ENCODE data around the gene CORO2A. TPM values are rescaled to one million over a fixed set of nuclear protein-coding genes. Genes with fewer than 3 reads are reported as not detected.

The CORO2A gene
- total and polyA plus RNA-seq, 9 donors: 0.13 to 3.7 (median 1.2) TPM

DNA sequence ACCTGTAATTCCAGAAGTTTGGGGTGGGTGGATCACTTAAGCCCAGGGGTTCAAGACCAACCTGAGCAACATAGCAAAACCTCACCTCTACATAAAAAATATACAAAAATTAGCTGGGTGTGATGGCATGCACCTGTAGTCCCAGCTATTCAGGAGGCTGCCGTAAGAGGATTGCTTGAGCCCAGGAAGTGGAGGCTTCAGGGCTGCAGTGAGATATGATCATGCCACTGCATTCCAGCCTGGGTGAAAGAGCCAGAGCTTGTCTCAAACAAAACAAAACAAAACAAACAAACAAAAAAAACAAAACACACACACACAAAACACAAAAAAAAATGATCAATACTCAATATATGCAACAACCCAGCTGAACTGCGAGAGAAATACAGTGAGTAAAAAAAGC is 44.0 kb downstream of the CORO2A start:
- no peaks in the 10 kb centered on the region for H3K27me3 ChIP-seq
- WGBS, 3 donors: 63 to 83% (median 82%) methylated on average over 2 of the region's 2 CpGs
- no peak overlapping the region for H3K4me3 ChIP-seq
- H3K9me3 ChIP-seq: no peaks in the 10 kb centered on the region
- intact Hi-C loops (cut with DNase I): no loop called here
- H3K4me1 ChIP-seq (ENCODE audit: insufficient read depth): no peaks in the 10 kb centered on the region
- TF ChIP-seq EP300 (IDR thresholded peaks at IDR 0.05) (no peak), CTCF (IDR thresholded peaks at IDR 0.05) (no peak), POLR2A (IDR thresholded peaks at IDR 0.05) (no peak)
- DNase-seq: no peak
- no peak overlapping the region for H3K27ac ChIP-seq
- no peaks in the 10 kb centered on the region for H3K36me3 ChIP-seq

GRCh38 chr9:98147582-98147981 is 44.9 kb downstream of the CORO2A start:
- Histone ChIP-seq H3K36me3 (no peaks in the 10 kb centered on the region), H3K4me1 (ENCODE audit: insufficient read depth) (no peaks in the 10 kb centered on the region), H3K9me3 (no peaks in the 10 kb centered on the region), H3K4me3 (no peak overlapping the region), H3K27me3 (no peaks in the 10 kb centered on the region), H3K27ac (no peak overlapping the region)
- intact Hi-C loops (cut with DNase I): no loop called here
- DNase-seq: no peak
- 77 to 91% (median 88%) methylated on average over 2 of the region's 2 CpGs for WGBS, 3 donors
- TF ChIP-seq CTCF (IDR thresholded peaks at IDR 0.05) (no peak), EP300 (IDR thresholded peaks at IDR 0.05) (no peak), POLR2A (IDR thresholded peaks at IDR 0.05) (no peak)

DNA sequence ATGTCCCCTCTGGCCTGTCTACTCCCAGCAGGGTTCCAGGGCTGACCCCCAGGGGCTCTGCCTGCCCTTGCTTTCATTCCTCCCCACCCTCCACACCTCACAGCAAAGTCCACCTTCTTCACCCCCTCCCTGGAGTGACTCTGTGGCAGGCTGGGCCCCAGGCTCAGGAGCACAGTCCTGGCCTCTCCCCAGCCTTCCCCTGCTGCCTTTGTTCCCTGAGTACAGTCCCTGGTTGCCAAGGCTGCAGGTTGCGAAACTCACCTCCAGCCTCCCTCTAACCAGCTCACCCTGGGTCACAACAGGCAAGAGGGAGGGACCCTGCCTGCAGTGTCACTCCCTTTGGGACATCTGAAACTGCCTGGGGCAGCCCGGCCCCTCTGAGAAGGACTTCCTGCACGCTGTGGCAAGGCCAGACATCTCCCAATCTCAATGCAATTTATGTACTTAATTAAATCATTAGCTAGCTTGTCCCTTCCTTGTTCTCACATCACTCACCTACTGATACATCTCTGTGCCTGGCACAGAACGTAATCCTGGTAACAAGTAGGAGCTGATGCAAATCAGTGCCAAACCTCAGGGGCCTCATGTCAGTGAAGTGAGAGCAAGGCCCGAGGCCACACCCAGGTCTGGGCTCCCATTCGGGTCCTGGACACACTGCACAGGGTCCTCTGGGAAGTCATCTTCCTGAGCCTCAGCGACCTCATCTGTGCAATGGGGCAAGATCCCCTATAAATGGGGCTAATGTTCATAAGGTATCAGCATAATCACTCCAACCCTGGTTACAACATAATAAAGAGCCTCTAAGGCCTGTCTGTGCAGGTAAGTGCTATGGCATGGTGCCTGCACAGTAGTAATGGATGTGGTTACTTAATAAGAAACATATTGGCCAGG is 46.1 kb downstream of the CORO2A start:
- DNase-seq: no peak
- no peak overlapping the region for H3K4me3 ChIP-seq
- H3K9me3 ChIP-seq: no peaks in the 10 kb centered on the region
- 77 to 82% (median 80%) methylated on average over 7 of the region's 7 CpGs for WGBS, 3 donors
- no peaks in the 10 kb centered on the region for H3K27me3 ChIP-seq
- H3K36me3 ChIP-seq: no peaks in the 10 kb centered on the region
- intact Hi-C loops (cut with DNase I): no loop called here
- TF ChIP-seq CTCF (IDR thresholded peaks at IDR 0.05) (no peak), EP300 (IDR thresholded peaks at IDR 0.05) (no peak)
- H3K27ac ChIP-seq: no peak overlapping the region
- no peaks in the 10 kb centered on the region for H3K4me1 ChIP-seq (ENCODE audit: insufficient read depth)

DNA sequence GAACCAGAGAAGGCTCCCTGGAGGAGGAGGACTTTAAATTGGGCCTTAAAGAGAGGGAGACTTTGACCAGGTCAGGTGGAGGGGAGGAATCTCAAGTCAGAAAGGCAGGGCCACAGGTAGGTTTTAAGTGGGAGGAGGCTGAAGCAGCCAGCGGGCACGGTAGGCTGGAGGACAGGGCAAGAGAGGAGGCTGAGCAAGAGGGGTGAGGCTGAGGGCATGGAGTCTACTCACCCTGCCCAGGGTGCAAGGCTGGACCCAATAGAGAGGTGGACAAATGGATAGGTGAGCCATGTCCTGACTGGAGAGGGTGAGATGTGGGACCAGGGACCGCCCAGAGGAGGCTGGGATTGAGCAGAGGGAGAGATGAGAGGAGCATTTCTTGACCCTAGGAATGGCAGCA is 47.8 kb downstream of the CORO2A start:
- 65 to 90% (median 72%) methylated on average over 3 of the region's 3 CpGs for WGBS, 3 donors

More for the DNA sequence above, 47.8 kb downstream of the CORO2A start:
- Histone ChIP-seq H3K9me3 (no peaks in the 10 kb centered on the region), H3K4me3 (no peak overlapping the region), H3K27me3 (no peaks in the 10 kb centered on the region), H3K36me3 (no peaks in the 10 kb centered on the region), H3K27ac (no peak overlapping the region), H3K4me1 (ENCODE audit: insufficient read depth) (no peaks in the 10 kb centered on the region)
- intact Hi-C loops (cut with DNase I): no loop called here
- no peak for DNase-seq
- no peak for TF ChIP-seq POLR2A (IDR thresholded peaks at IDR 0.05)
- no peak for TF ChIP-seq CTCF (IDR thresholded peaks at IDR 0.05)
- no peak for TF ChIP-seq EP300 (IDR thresholded peaks at IDR 0.05)

Data from ovary (tissue), 9 donors.